K562 (cell line): ENCODE results near the gene RUSC1. TPM values are rescaled to one million over a fixed set of nuclear protein-coding genes. Genes with fewer than 3 reads are reported as not detected.
A peak's percentile ranks its signal among the peaks of the same experiment; 100 is the strongest.

Source experiments
- ATAC-seq: fragments of 200-7000 bp; cut with Tn5 transposase; 3 replicates; pipeline ENCODE4 v1.9.1; 2020; ENCODE audit warnings: moderate library complexity
- BruUV-seq: library from RNA; stranded (reverse); fragments of 400-500 nt; replicated peaks from 2 replicates; lab custom pipeline; 2021; lab: Mats Ljungman, UMichigan
- CTCF ChIA-PET: fragments of 300-600 bp; formaldehyde crosslinking; extraction: SDS; loops from one replicate; lab custom pipeline; 2021; ENCODE audit warnings: low intra/inter-chr PET ratio; lab: Yijun Ruan, JAX
- POLR2A ChIA-PET: fragments of 300-600, 350-650 bp; sonication (Branson Sonifier 250); formaldehyde crosslinking; extraction: SDS; loops from one replicate; lab custom pipeline; 2021; ENCODE audit warnings: antibody characterized with exemption, inconsistent platforms; lab: Yijun Ruan, JAX
- DNase-seq, 4 experiments: peaks; one replicate each; pipeline versions ENCODE4 v3.0.0 to v3.0.0-alpha.2; 2011 to 2018; ENCODE audit warnings: low spot score in 3 of 4, mixed read lengths in 3 of 4; ENCODE audit errors: extremely low read depth in 1 of 4
- FAIRE-seq: peaks from 2 replicates; lab custom pipeline; 2011; peaks lifted over from hg19 to GRCh38; lab: Jason Lieb, UNC
- H2AFZ ChIP-seq: 2 replicates; pipeline ENCODE4 v1.6.0; 2011; ENCODE audit warnings: low read depth, low read length, control low read depth, inconsistent platforms
- H3K27ac ChIP-seq: fragments of 200-600 bp; 3 replicates; pipeline ENCODE4 v1.8.0; 2011; ENCODE audit warnings: low read depth, mild to moderate bottlenecking, control low read depth, inconsistent platforms, low read length, moderate library complexity, mixed read lengths; ENCODE audit errors: extremely low read depth
- H3K27me3 ChIP-seq, 2 experiments: fragments of 300-600 bp in 1 of 2; 2 replicates in 1 of 2; 3 replicates in 1 of 2; pipeline versions ENCODE4 v1.6.0 to v1.8.0; 2011; ENCODE audit warnings: inconsistent platforms in 2 of 2, low read length in 2 of 2, mild to moderate bottlenecking in 1 of 2, mixed read lengths in 1 of 2, moderate library complexity in 1 of 2; ENCODE audit not compliant: control insufficient read depth in 2 of 2, insufficient read depth in 2 of 2
- H3K36me3 ChIP-seq: fragments of 300-600 bp; 3 replicates; pipeline ENCODE4 v1.8.0; 2011; ENCODE audit warnings: mild to moderate bottlenecking, low read length, inconsistent platforms; ENCODE audit not compliant: control insufficient read depth, insufficient read depth
- H3K4me1 ChIP-seq, 2 experiments: fragments of 200-600 bp in 1 of 2; replicated peaks in 1 of 2; 2 replicates in 1 of 2; 3 replicates in 1 of 2; pipeline versions ENCODE4 v1.5.1 to v1.8.0; 2011; ENCODE audit warnings: inconsistent platforms in 2 of 2, low read length in 2 of 2, mild to moderate bottlenecking in 1 of 2, mixed read lengths in 1 of 2, moderate library complexity in 1 of 2; ENCODE audit not compliant: control insufficient read depth in 2 of 2, insufficient read depth in 2 of 2
- H3K4me2 ChIP-seq: 2 replicates; pipeline ENCODE4 v1.6.1; 2011; ENCODE audit warnings: low read length, control low read depth, inconsistent platforms, mixed read lengths; ENCODE audit not compliant: insufficient read depth
- H3K4me3 ChIP-seq: fragments of 200-600 bp; sonication (generic), shearing (Covaris generic); 2 replicates; pipeline ENCODE4 v1.5.1; 2016; ENCODE audit warnings: control low read depth, inconsistent platforms
- H3K79me2 ChIP-seq: fragments of 200-600 bp; 3 replicates; pipeline ENCODE4 v1.8.0; 2011; ENCODE audit warnings: low read length, inconsistent platforms; ENCODE audit not compliant: control insufficient read depth, insufficient read depth
- H3K9ac ChIP-seq, 2 experiments: 2 replicates each; pipeline versions ENCODE4 v1.6.0 to v1.6.1; 2011; ENCODE audit warnings: low read depth in 2 of 2, low read length in 2 of 2, control low read depth in 1 of 2, inconsistent platforms in 1 of 2, mild to moderate bottlenecking in 1 of 2, mixed read lengths in 1 of 2; ENCODE audit not compliant: insufficient read depth in 1 of 2
- H3K9me1 ChIP-seq: one replicate; pipeline ENCODE4 v1.6.0; 2011; ENCODE audit warnings: inconsistent platforms, mild to moderate bottlenecking, low read length, moderate library complexity; ENCODE audit not compliant: control insufficient read depth, insufficient read depth
- H3K9me3 ChIP-seq: replicated peaks from 2 replicates; pipeline ENCODE4 v1.5.1; 2011; ENCODE audit warnings: low read depth, low read length, inconsistent platforms; ENCODE audit not compliant: control insufficient read depth, insufficient read depth
- H4K20me1 ChIP-seq: replicated peaks from 2 replicates; pipeline ENCODE4 v1.6.1; 2011; ENCODE audit warnings: low read length, inconsistent platforms, mixed read lengths; ENCODE audit not compliant: control insufficient read depth, insufficient read depth
- ETS1 ChIP-seq: conservative IDR thresholded peaks from 2 replicates; pipeline ENCODE4 v1.6.1; 2011; ENCODE audit warnings: low read depth, mild to moderate bottlenecking, low read length; ENCODE audit not compliant: control insufficient read depth
- KAT7 ChIP-seq: sonication (generic); formaldehyde crosslinking; IDR thresholded peaks from 2 replicates; pipeline ENCODE4 v1.8.0; 2022; ENCODE audit warnings: missing genetic modification reagents, mild to moderate bottlenecking, borderline replicate concordance
- MAZ ChIP-seq, 2 experiments: fragments of 450-650 bp in 1 of 2; sonication (generic) in 1 of 2; formaldehyde crosslinking; IDR thresholded peaks in 1 of 2; conservative IDR thresholded peaks in 1 of 2; 2 replicates each; pipeline versions ENCODE4 v1.4.0 to v1.5.0; 2020; ENCODE audit warnings: mild to moderate bottlenecking in 1 of 2, missing genetic modification reagents in 1 of 2
- MBD2 ChIP-seq: sonication (generic); IDR thresholded peaks from 2 replicates; pipeline ENCODE4 v1.6.1; 2016; ENCODE audit warnings: low read depth, borderline replicate concordance
- NCOA6 ChIP-seq: fragments of 450-650 bp; IDR thresholded peaks from 2 replicates; pipeline ENCODE4 v1.6.1; 2017; ENCODE audit warnings: mild to moderate bottlenecking
- NFYB ChIP-seq: IDR thresholded peaks from 2 replicates; pipeline ENCODE4 v1.6.1; 2011; ENCODE audit warnings: mild to moderate bottlenecking, moderate library complexity; ENCODE audit not compliant: insufficient read length; ENCODE audit errors: extremely low read depth
- PTTG1 ChIP-seq: fragments of 450-650 bp; IDR thresholded peaks from 2 replicates; pipeline ENCODE4 v1.6.1; 2016; ENCODE audit warnings: low read depth, mild to moderate bottlenecking, missing genetic modification characterization, missing compliant biosample characterization
- SMARCC2 ChIP-seq: fragments of 450-650 bp; IDR thresholded peaks from 2 replicates; pipeline ENCODE4 v1.6.1; 2017; ENCODE audit warnings: antibody characterized with exemption, moderate library complexity, mild to moderate bottlenecking, low read depth
- TAF1 ChIP-seq: IDR thresholded peaks from 2 replicates; pipeline ENCODE4 v1.6.1; 2011; ENCODE audit warnings: mild to moderate bottlenecking, low read length, moderate library complexity; ENCODE audit not compliant: insufficient read depth, control insufficient read depth, severe bottlenecking; ENCODE audit errors: extremely low read depth
- TBL1XR1 ChIP-seq, 2 experiments: IDR thresholded peaks; 2 replicates each; pipeline ENCODE4 v1.6.1; 2012; ENCODE audit warnings: improper control_type of control experiment in 2 of 2, low read length in 2 of 2, mild to moderate bottlenecking in 1 of 2
- TOE1 ChIP-seq, 2 experiments: fragments of 450-650 bp in 1 of 2; sonication (generic) in 1 of 2; formaldehyde crosslinking in 1 of 2; IDR thresholded peaks; 2 replicates each; pipeline versions ENCODE4 v1.7.1 to v1.8.0; 2016 to 2022; ENCODE audit warnings: borderline replicate concordance in 2 of 2, mild to moderate bottlenecking in 2 of 2, antibody characterized with exemption in 1 of 2, inconsistent platforms in 1 of 2, low read depth in 1 of 2, missing genetic modification reagents in 1 of 2, moderate library complexity in 1 of 2
- VEZF1 ChIP-seq: fragments of 200-800 bp; sonication (Bioruptor generic); IDR thresholded peaks from 2 replicates; pipeline ENCODE4 v1.6.1; 2017; ENCODE audit warnings: missing genetic modification characterization, missing compliant biosample characterization
- XRCC5 ChIP-seq: fragments of 200-400 bp; formaldehyde crosslinking; IDR thresholded peaks from 2 replicates; pipeline ENCODE4 v1.6.1; 2017; ENCODE audit warnings: low read depth, mild to moderate bottlenecking, low read length
- WGBS: fragments of 100-300 bp; shearing (Covaris generic); methylation state at CpG from one replicate; pipeline ENCODE4 v1.1.6; 2016; ENCODE audit warnings: low coverage, mixed read lengths; ENCODE audit not compliant: insufficient coverage; ENCODE audit errors: missing lambda C conversion rate; 5-methylcytosine and 5-hydroxymethylcytosine counted together
- in situ Hi-C: fragments of 300-500 bp; cut with MboI; formaldehyde crosslinking; loops from 4 replicates; pipeline ENCODE4 v1.15.0; 2018; ENCODE audit warnings: inconsistent platforms, mixed read lengths
- intact Hi-C: fragments of 100-400 bp; cut with micrococcal nuclease; formaldehyde crosslinking; loops from 2 replicates; pipeline ENCODE4 v1.14.2; 2022
- polyA plus RNA-seq, 8 experiments: library from polyadenylated mRNA; depleted of rRNA in 4 of 8; stranded (reverse) in 5 of 8; unstranded in 3 of 8; fragments of >200 nt; fragmentation: Nextera tagmentation in 2 of 8; fragmentation: Illumina TruSeq in 1 of 8; extraction: Ambion mirVana in 2 of 8; extraction: Trizol in 1 of 8; gene quantifications; 2 replicates each; pipeline versions ENCODE4 v1.2.1 to v1.2.3, GENCODE V29; 2011 to 2014; ENCODE audit warnings: inconsistent platforms in 1 of 8, missing spikeins in 1 of 8
- total RNA-seq, 7 experiments: library from RNA; depleted of rRNA in 6 of 7; stranded (reverse); fragments of >200 nt in 6 of 7; fragmentation: Illumina TruSeq in 2 of 7; extraction: Trizol in 2 of 7; gene quantifications; 2 replicates each; pipeline versions ENCODE4 v1.2.1 to v1.2.3, GENCODE V29; 2011 to 2021; ENCODE audit warnings: low replicate concordance in 1 of 7
- TF ChIP-seq, protein P1 (sequence below): fragments of 450-650 bp; IDR thresholded peaks from 2 replicates; pipeline ENCODE4 v1.6.1; 2014; ENCODE audit warnings: low read depth, mild to moderate bottlenecking, moderate library complexity, borderline replicate concordance

RUSC1 gene
- total and polyA plus RNA-seq, 9 of the 15 experiments (the other 6 are each of a cell fraction or from before 2014, with no cell fraction given), result 5.7 to 68.3 (median 33.6) TPM

DNA sequence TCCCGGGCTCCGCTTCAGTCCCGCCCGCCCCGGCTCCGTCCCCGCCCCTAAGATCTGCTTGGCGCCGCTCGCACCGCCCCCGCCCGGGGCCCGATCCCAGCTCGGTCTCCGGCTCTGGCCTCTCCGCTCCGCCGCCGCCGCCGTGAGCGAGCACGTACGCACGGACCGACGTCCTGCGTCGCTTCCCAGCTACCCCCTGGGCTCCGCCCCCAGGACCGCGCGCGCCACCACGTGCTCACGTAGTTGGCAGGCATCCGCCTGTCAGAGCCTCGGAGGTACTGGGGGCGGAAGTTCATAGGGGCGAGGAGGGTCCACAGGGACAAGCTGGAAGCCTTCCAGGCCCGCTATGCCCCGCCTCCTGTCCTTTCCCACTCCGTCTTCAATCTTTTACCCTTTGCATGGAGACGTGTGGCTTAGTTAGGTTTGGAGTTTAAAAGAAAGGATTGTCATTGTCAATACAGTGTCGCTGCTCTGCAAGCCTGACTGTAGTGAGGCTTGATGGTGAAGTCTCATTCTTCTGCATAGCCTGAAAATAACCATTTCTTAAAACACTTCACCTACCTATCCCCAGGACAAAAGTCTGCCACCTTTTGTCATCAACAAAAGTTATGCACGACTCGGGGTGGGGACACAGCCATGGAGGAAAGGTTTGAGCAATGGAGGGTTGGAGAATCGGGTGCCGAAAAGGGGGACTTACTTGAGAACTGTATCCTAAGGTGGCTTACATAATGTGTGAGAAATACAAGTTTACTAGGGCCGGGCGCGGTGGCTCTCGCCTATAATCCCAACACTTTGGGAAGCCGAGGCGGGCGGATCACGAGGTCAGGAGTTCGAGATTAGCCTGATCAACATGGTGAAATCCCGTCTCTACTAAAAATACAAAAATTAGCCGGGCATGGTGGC lies 47.1 kb upstream of the RUSC1 start, which contains the start of gene CLK2:
CLK2 (minus strand) TSS at position 162 of the 903 bp plus-strand sequence. CDS start 2,527 bp downstream, outside the sequence.
- Histone ChIP-seq H3K9me1 (no peaks in the 10 kb centered on the region), H3K4me3 (peak within 1 kb of the TSS; percentile 93), H3K4me2 (peak within 1 kb of the TSS; percentile 100), H3K27ac (peak within 1 kb of the TSS; percentile 85), H3K79me2 (peaks cover 46% of the 10 kb centered on the region), H3K27me3 (no peaks in the 10 kb centered on the region), H3K9ac (peak within 1 kb of the TSS; percentile 90 to 92), H3K4me1 (peaks cover 21 to 32% of the 10 kb centered on the region in 2 experiments; a peak in 4 of 5 replicates), H4K20me1 (no peaks in the 10 kb centered on the region; the same call in 1 of the 2 replicates), H2AFZ (peak within 1 kb of the TSS; percentile 83), H3K9me3 (no peaks in the 10 kb centered on the region), H3K36me3 (peaks cover 41% of the 10 kb centered on the region)
- intact Hi-C loops (loop anchor here (1.0 kb wide), 1 partner anchor 11 kb away; the partner anchor contains the start of gene SCAMP3), in situ Hi-C loops (no loop called here)
- under 1% methylated on average over 46 of the region's 61 CpGs for WGBS
- BruUV-seq, result TSS peak; percentile 76
- CTCF ChIA-PET, result interaction anchor here (0.6 kb wide), 1 partner anchor 322 kb away, joined by 3 read pairs; no protein-coding TSS in a partner anchor
- FAIRE-seq (peak; percentile 93), ATAC-seq (peak; percentile 87), DNase-seq (peak; percentile 93 to 99 (median 96))
- POLR2A ChIA-PET, result interaction anchor here (0.6 to 4.7 kb wide), 8 partner anchors 9 to 671 kb away, joined by 3 to 22 read pairs (median 3); partner anchors contain the start of genes RUSC1 and SCAMP3
- TF ChIP-seq NCOA6 (peak; percentile 94), TOE1 (IDR thresholded peaks at IDR 0.05; ENCODE audit: borderline replicate concordance) (peak; percentile 39; the same call in 1 of the 2 replicates), TOE1 (CRISPR knock-in tag; IDR thresholded peaks at IDR 0.05; ENCODE audit: borderline replicate concordance, low read depth) (peak; percentile 88), NFYB (no peak), ETS1 (peak; percentile 69), SMARCC2 (0 out of 2 replicates have a peak, but pooled peaks have one; percentile 37), MAZ (CRISPR knock-in tag; conservative IDR thresholded peaks at IDR 0.05 in 1 of 2, IDR thresholded peaks at IDR 0.05 in 1 of 2) (peak; percentile 41 to 56; a peak in 3 of 4 replicates), MBD2 (peak; percentile 60; the same call in 1 of the 2 replicates), VEZF1 (CRISPR knock-in tag) (peak; percentile 74), KAT7 (CRISPR knock-in tag) (no peak; the same call in 1 of the 2 replicates), XRCC5 (no peak), TAF1 (peak; percentile 71), TBL1XR1 (IDR thresholded peaks at IDR 0.05; ENCODE audit: low read length in 2 of 2) (peak in 1 of 2 experiments; percentile 37; a peak in 1 of 4 replicates), PTTG1 (tag) (no peak)
- TF ChIP-seq, protein P1, sequence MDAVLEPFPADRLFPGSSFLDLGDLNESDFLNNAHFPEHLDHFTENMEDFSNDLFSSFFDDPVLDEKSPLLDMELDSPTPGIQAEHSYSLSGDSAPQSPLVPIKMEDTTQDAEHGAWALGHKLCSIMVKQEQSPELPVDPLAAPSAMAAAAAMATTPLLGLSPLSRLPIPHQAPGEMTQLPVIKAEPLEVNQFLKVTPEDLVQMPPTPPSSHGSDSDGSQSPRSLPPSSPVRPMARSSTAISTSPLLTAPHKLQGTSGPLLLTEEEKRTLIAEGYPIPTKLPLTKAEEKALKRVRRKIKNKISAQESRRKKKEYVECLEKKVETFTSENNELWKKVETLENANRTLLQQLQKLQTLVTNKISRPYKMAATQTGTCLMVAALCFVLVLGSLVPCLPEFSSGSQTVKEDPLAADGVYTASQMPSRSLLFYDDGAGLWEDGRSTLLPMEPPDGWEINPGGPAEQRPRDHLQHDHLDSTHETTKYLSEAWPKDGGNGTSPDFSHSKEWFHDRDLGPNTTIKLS, result peak; percentile 65
